ENCODE measurements around the gene SYCN.
"Not testable (repeated sequence)": the region's sequence is repeated elsewhere in the genome, so short reads cannot be mapped to it uniquely, and the experiment has no call there.

SYCN gene

DNA sequence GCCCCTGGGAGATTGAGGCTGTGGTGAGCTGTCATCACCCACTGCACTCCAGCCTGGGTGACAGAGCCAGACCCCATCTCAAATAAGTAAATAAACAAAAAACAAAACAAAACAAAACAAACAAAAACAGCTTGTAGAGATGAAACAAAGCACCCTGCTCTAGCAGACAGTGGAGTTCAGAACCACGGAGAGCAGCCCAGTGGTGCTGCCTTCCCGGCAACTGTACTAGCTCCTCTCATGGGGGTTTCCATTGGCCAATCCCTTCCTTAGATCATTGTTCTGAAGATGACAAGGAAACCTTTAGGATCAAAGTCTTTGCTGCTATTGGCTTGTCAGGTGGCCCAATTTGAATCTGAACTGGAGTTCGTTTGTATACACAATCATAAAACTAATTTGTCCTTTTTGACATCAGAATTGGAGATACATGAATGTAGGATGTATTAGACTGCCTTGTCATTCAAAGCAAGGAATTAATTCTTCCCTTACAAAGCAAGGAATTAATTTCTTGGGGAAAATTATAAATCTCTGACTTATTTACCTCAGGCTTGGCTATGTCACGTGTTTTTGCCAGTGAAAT lies 19.7 kb upstream of the SYCN start:
- DNase-seq: peak; percentile 3 to 15

- not testable (repeated sequence) for DNase-seq
Measured at GRCh38 chr19:39219108-39219507, 15.0 kb upstream of the SYCN start.

GRCh38 chr19:39218230-39219007 lies 14.4 kb upstream of the SYCN start:
- DNase-seq: no peak

DNA sequence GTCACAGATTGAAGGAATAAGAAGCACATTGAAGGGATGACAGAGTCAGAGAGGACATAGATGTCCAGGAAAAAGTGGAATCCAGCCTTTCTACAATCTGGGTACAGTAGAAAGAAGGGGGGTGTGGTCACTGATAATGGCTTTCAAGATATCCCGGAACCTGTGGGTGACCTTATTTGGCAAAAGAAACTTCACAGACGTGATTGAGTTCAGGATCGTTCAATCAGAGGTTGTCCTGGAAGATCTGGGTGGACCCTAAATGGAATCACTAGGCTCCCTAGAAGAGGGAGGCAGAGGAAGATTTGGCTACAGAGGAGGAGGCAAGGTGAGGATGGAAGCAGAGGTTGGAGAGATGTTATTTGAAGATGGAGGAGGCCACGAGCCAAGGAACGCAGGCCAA lies 13.0 kb upstream of the SYCN start:
- DNase-seq: no peak

DNA sequence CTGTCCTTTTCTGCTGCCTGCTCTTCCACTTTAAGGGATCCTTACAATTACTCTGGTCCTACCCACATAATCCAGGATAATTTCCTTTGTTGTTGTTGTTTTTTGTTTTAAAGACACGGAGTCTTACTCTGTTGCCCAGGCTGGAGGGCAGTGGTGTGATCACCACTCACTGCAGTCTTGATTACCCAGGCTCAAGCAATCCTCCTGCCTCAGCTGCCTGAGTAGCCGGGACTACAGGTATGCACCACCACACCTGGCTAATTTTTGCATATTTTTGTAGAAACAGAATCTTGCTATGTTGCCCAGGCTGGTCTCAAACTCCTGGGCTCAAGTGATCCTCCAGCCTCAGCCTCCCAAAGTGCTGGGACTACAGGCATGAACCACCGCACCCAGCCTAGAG lies 11.3 kb upstream of the SYCN start:
- not testable (repeated sequence) for DNase-seq

- peak; percentile 10 to 61 for DNase-seq
Measured at GRCh38 chr19:39212375-39212742, 8.3 kb upstream of the SYCN start.

DNA sequence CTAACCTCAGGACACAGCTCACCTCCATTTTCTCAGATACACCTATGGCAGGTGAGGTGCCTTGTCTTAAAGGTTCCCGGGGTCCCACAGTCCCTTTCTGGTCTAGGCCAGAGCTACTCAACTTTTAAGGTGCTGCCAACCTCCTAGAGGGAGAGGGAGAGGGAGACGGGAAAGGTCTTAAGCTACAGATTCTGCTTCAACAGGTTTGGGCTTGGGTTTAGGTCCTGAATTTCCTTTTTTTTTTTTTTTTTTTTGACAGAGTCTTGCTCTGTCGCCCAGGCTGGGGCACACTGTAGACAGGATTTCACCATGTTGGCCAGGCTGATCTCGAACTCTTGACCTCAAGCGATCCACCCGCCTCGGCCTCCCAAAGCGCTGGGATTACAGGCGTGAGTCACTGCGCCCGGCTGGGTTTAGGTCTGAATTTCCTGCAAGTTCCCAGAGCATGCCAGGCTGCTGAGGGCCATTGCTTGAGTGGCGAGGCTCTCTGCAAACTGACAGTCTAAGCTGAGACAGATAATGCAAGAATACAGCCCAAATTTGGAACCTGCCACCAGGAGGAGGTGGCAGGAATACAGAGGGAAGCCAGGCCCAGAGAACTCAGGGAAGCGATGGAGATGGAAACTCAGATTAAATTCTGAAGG lies 7.8 kb upstream of the SYCN start:
- DNase-seq: no peak

DNA sequence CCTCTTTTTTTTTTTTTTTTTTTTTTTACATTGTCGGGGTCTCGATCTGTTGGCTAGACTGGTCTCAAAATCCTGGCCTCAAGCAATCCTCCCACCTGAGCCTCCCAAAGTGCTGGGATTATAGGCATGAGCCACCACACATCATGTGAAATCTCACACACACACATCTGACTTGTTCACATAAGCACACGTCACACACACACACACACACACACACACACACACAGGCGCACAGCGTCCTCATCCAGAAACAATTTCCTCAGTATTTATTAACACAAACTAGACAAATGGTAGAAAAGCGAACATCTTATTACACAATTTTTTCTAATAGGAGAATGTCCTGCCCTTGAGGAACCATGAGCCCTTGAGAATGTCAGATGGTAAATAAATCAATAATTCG lies 5.1 kb upstream of the SYCN start:
- DNase-seq: no peak

DNA sequence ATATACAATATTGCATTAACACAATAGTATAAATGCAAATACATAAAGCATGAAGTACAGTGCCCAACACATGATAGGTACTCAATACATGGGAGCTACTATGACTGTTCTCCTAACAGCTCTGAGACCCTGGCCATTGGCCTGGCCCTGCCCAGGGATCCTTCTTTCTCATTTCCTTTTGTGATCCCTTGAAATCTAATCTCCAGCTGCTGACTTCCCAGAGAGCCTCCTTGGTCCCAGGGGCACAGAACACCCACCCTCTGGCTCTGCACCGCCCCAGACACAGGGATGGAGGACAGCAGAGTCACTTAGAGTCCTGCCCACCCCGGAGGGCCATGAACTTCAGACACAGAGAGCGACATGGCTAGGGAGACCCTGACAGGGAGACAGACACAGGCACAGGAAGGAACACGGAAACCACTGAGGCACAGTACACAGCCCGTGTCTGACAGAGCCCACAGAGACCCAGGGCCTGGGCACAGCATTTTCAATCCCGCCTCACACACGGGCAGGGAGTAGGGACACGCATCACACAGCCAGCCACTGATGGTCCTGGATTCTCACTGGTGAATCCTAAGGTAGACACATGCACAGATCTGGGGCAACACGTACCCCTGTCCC lies 4.2 kb upstream of the SYCN start:
- no peak for DNase-seq

GRCh38 chr19:39207293-39207836 lies 3.3 kb upstream of the SYCN start:
- DNase-seq: no peak

- DNase-seq: no peak
Measured at GRCh38 chr19:39206122-39206521, 2.1 kb upstream of the SYCN start.

DNA sequence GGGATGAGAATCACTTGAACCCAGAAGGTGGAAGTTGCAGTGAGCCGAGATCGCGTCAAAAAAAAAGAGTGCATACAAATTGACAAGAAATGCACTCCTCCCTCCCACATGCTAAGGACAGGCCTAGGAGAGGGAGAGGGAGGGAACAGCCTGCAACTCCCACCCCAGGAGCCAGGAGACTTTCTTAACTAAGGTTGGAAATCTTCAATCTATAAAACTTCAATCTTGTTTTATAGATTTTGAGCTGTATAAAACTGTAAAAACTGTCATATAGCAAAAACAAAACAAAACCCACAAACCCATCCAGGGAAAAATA lies 1.3 kb upstream of the SYCN start:
- DNase-seq: no peak

DNA sequence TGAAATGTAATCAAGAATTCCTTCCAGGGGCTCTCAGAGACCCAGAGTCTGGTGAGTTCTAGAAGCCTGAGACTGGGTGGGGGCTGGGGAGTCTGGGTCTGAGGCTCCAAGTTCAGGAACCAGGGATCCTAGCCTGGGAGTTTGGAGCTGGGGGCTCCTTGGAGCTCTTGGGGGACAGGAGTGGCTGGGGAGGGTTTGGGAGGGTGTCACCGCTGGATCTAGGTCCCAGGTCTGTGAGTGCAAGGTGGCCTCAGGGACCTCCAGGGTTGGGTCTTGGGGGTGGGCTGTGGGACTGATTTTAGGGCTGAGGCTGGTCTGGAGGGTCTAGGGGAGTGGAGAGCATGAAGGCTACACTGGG lies 1.1 kb downstream of the SYCN start:
- DNase-seq: no peak

GRCh38 chr19:39200803-39201115 lies 3.3 kb downstream of the SYCN start:
- DNase-seq: no peak

GRCh38 chr19:39200066-39200802 lies 3.8 kb downstream of the SYCN start:
- DNase-seq: no peak

DNA sequence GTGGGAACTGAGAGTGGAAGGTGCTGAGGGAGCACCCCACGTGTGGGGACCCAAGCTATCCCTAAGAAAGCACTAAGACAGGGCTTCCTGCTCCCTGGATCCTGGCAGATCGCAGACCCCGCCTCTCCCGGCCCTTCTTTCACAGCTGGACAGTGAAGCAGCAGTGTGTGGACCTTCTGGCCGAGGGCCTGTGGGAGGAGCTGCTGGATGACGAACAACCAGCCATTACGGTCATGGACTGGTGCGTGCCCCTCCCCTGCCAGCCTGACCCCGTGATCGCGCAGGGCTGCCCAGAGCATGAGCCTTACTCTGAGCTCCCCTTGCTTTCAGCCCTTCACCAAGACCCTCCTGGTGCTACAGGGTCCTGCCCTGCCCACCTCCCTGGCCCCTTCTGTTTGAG lies 5.0 kb downstream of the SYCN start:
- no peak for DNase-seq

DNA sequence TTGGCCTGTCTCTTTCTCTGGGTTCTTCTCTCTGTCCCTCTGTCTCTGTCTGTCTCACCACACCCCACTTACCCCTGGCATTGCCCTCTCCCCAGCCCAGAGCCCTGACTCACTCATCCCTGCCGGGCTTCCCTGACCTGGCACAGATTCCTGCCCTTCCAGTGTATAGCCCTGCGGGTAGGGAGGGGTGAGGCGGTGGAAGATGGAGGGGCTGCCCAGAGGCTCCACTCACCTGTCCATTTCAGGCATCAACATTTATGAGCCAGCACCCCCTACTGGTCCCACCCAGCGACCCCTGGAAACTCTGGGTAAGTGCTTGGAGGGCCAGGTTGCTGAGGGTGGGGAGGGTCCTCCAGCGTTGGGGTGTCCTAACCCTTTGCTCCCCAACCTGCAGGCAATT lies 6.3 kb downstream of the SYCN start:
- no peak for DNase-seq

DNA sequence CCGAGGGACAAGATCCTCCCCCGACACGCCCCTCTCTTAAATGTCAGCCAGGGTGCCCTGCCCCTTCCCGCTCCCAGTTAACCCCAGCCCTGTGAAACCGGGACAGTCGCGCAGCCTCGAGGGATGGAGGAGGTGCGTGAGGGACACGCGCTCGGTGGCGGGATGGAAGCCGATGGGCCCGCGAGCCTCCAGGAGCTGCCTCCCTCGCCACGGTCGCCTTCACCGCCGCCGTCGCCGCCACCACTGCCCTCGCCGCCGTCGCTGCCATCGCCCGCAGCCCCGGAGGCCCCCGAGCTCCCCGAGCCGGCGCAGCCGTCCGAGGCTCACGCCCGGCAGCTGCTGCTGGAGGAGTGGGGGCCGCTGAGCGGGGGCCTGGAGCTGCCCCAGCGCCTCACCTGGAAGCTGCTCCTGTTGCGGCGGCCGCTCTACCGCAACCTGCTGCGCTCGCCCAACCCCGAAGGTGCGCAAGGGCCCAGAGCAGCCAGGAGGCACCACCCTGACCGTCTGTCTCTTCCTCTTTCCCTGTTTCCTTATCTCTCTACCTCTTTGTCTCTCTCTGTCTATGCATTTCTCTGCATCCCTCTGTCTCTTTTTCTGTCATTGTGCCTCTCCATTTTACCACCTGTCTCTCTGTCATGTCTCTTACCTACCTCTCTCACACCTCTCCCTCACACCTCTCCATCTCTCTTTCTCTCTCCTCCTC lies 7.1 kb downstream of the SYCN start, which contains the start of gene NCCRP1:
NCCRP1 (plus strand) TSS at position 105 of the 703 bp plus-strand sequence; CDS start at position 124, 19 bp downstream.
- no peak for DNase-seq

DNA sequence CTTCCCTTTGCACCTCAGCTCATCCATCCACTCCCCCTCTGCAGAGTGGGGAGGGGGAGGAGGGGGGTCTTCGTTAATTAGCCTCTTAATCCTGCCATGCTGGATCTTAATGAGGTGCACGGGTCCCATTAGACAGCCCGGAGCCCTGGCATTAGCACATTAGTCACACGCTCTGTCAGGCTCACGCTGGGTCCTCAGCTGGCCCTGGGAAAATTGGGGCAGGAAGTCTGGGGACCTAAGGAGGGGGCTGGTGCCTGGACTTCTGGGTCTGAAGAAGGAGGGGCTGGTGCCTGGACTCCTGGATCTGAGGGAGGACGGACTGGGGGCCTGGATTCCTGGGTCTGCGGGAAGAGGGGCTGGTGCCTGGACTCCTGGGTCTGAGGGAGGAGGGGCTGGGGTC lies 7.7 kb downstream of the SYCN start:
- DNase-seq: no peak

DNA sequence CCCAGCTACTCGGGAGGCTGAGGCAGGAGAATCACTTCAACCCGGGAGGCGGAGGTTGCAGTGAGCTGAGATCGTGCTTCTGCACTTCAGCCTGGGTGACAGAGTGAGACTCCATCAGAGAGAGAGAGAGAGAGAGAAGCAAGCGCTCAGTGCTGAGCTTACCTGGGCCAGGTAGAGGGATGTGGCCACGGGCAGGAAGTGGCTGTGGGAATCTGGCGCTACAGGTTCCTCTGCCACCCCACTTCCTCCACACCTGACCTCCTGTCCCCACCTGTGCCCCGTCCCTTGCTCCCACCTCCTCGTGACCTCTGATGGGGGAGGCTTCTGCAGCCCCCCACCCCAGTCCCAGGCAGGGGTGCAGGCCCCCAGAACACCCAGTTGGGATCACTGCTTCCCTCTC lies 8.3 kb downstream of the SYCN start:
- DNase-seq: no peak

GRCh38 chr19:39194832-39195542 lies 9.1 kb downstream of the SYCN start:
- peak in 1 of 2 donors; percentile 17 for DNase-seq

DNA sequence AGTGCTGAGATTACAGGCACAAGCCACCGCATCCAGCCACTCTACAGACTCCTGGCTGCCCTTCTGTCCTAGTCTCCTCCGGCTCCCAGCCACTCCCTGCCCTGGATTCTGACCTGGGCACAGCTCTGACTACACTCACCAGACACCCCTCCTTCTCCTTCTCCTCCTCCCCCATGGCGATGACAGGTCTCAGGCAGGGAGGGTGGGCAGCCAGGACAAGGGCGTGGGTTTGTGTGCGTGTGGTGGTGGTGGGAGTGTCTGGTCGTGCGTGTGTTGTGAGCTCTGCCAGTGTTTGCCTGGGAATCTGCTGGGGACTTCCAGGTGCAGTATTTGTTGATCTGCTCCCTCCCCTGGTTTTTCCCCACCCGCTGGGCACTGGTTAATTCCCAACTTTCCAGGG lies 10.3 kb downstream of the SYCN start:
- peak in 1 of 2 donors; percentile 64 for DNase-seq

Data from inflammatory macrophage treated with lipopolysaccharide for 1 hour (primary cell).